GM12874 (cell line): Measurements from ENCODE around the gene OR10T2.

ENCODE experiments used
- CTCF ChIP-seq: IDR thresholded peaks from 2 replicates; pipeline ENCODE4 v1.5.1; 2011; ENCODE audit warnings: low read depth, mild to moderate bottlenecking, control low read depth, low read length, moderate library complexity; ENCODE audit not compliant: insufficient read depth

The OR10T2 gene

DNA sequence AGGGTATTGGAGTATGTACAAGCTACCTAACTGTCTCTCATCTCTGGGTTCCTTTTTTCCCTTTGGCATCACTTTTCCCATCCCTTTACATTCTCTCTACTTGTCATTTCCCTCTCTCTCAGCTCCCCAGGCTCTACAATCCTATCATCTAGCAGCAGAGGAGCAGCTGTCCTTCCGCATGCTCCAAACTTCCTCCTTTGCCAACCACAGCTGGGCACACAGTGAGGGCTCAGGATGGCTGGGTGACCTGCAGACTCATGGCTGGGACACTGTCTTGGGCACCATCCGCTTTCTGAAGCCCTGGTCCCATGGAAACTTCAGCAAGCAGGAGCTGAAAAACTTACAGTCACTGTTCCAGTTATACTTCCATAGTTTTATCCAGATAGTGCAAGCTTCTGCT is 45.0 kb downstream of the OR10T2 start:
- TF ChIP-seq CTCF: no peak

- TF ChIP-seq CTCF: no peak
Measured at GRCh38 chr1:158353303-158354075, 45.8 kb downstream of the OR10T2 start, which contains the start of gene CD1E. TSS of gene CD1E (plus strand) at chr1:158353894. CDS start at chr1:158353989, 95 bp downstream.
